HepG2 (cell line): Measurements from ENCODE around the gene HYOU1. TPM values are rescaled to one million over a fixed set of nuclear protein-coding genes. Genes with fewer than 3 reads are reported as not detected.

Experiments used
- ARID2 ChIP-seq: sonication (generic); formaldehyde crosslinking; IDR thresholded peaks from 2 replicates; pipeline ENCODE4 v1.8.1; 2022; ENCODE audit warnings: mild to moderate bottlenecking, missing genetic modification reagents, borderline replicate concordance
- HNF4G ChIP-seq, 2 experiments: sonication (generic) in 1 of 2; formaldehyde crosslinking in 1 of 2; IDR thresholded peaks; 2 replicates each; pipeline versions ENCODE4 v1.4.0 to v1.6.1; 2011 to 2020; ENCODE audit warnings: borderline replicate concordance in 2 of 2, low read depth in 2 of 2, mild to moderate bottlenecking in 2 of 2, low read length in 1 of 2, missing genetic modification reagents in 1 of 2, moderate library complexity in 1 of 2
- KMT2B ChIP-seq: IDR thresholded peaks from 2 replicates; pipeline ENCODE4 v1.6.1; 2016; ENCODE audit warnings: missing genetic modification reagents, missing compliant biosample characterization
- MAFG ChIP-seq: sonication (generic); formaldehyde crosslinking; IDR thresholded peaks from 2 replicates; pipeline ENCODE4 v1.5.1; 2020; ENCODE audit warnings: mild to moderate bottlenecking, missing genetic modification reagents
- NCOA2 ChIP-seq: sonication (generic); formaldehyde crosslinking; IDR thresholded peaks from 2 replicates; pipeline ENCODE4 v1.8.0; 2022; ENCODE audit warnings: inconsistent platforms
- PAF1 ChIP-seq: IDR thresholded peaks from 2 replicates; pipeline ENCODE4 v1.6.1; 2016; ENCODE audit warnings: missing genetic modification reagents, missing compliant biosample characterization
- POLR2AphosphoS5 ChIP-seq: IDR thresholded peaks from 2 replicates; pipeline ENCODE4 v1.6.1; 2012; ENCODE audit warnings: low read depth, low read length
- RFX1 ChIP-seq: fragments of 450-650 bp; IDR thresholded peaks from 2 replicates; pipeline ENCODE4 v1.6.1; 2017
- TCF12 ChIP-seq, 2 experiments: fragments of 450-650 bp in 1 of 2; sonication (generic) in 1 of 2; formaldehyde crosslinking in 1 of 2; IDR thresholded peaks; 2 replicates each; pipeline versions ENCODE4 v1.6.1 to v1.8.0; 2017 to 2022; ENCODE audit warnings: antibody characterized with exemption in 1 of 2, mild to moderate bottlenecking in 1 of 2, missing genetic modification reagents in 1 of 2, moderate library complexity in 1 of 2
- TEAD2 ChIP-seq: sonication (generic); formaldehyde crosslinking; IDR thresholded peaks from 2 replicates; pipeline ENCODE4 v1.9.0; 2021; ENCODE audit warnings: missing genetic modification reagents
- TSC22D2 ChIP-seq: sonication (generic); formaldehyde crosslinking; IDR thresholded peaks from 2 replicates; pipeline ENCODE4 v1.5.1; 2020; ENCODE audit warnings: missing genetic modification reagents, mild to moderate bottlenecking, borderline replicate concordance
- ZFY ChIP-seq: sonication (generic); formaldehyde crosslinking; IDR thresholded peaks from 2 replicates; pipeline ENCODE4 v1.4.0; 2020; ENCODE audit warnings: missing genetic modification reagents
- ZNF20 ChIP-seq: sonication (generic); formaldehyde crosslinking; IDR thresholded peaks from 2 replicates; pipeline ENCODE4 v1.4.0; 2020; ENCODE audit warnings: mild to moderate bottlenecking, moderate library complexity, missing genetic modification reagents
- ZNF264 ChIP-seq: sonication (generic); formaldehyde crosslinking; IDR thresholded peaks from 2 replicates; pipeline ENCODE4 v1.4.0; 2020; ENCODE audit warnings: missing genetic modification reagents
- ZNF354B ChIP-seq: sonication (generic); formaldehyde crosslinking; IDR thresholded peaks from 2 replicates; pipeline ENCODE4 v1.8.0; 2022; ENCODE audit warnings: mild to moderate bottlenecking, missing genetic modification reagents
- ZNF879 ChIP-seq: sonication (generic); formaldehyde crosslinking; IDR thresholded peaks from 2 replicates; pipeline ENCODE4 v1.8.1; 2023; ENCODE audit warnings: missing genetic modification reagents
- polyA plus RNA-seq, 8 experiments: library from polyadenylated mRNA; depleted of rRNA in 3 of 8; stranded (reverse) in 7 of 8; unstranded in 1 of 8; fragments of >200 nt; fragmentation: Illumina TruSeq in 4 of 8; extraction: Trizol in 4 of 8; gene quantifications; 2 replicates each; pipeline versions ENCODE4 v1.2.1 to v1.2.3, GENCODE V29; 2011 to 2016; ENCODE audit warnings: low read depth in 4 of 8, missing spikeins in 1 of 8, mixed read lengths in 1 of 8; ENCODE audit not compliant: insufficient read depth in 1 of 8
- total RNA-seq, 5 experiments: library from RNA; depleted of rRNA; stranded (reverse); fragments of >200 nt; fragmentation: Illumina TruSeq; extraction: Trizol; gene quantifications; 2 replicates each; pipeline ENCODE4 v1.2.3, GENCODE V29; 2016; ENCODE audit warnings: low read depth in 1 of 5
- TF ChIP-seq, protein P1 (sequence below): sonication (generic); formaldehyde crosslinking; IDR thresholded peaks from 2 replicates; pipeline ENCODE4 v1.4.0; 2020; ENCODE audit warnings: low read depth, mild to moderate bottlenecking, missing genetic modification reagents
- TF ChIP-seq, protein P2 (sequence below): sonication (generic); formaldehyde crosslinking; IDR thresholded peaks from 2 replicates; pipeline ENCODE4 v1.4.0; 2020; ENCODE audit warnings: low read depth, mild to moderate bottlenecking, missing genetic modification reagents
- TF ChIP-seq, protein P3 (sequence below): sonication (generic); formaldehyde crosslinking; IDR thresholded peaks from 2 replicates; pipeline ENCODE4 v1.4.0; 2020; ENCODE audit warnings: missing genetic modification reagents
- TF ChIP-seq, protein P4 (sequence below): sonication (generic); formaldehyde crosslinking; IDR thresholded peaks from 2 replicates; pipeline ENCODE4 v1.5.1; 2020; ENCODE audit warnings: mild to moderate bottlenecking, missing genetic modification reagents, borderline replicate concordance

The HYOU1 gene
- total and polyA plus RNA-seq, 2 of the 13 experiments (the other 11 are each of a cell fraction or from before 2014, with no cell fraction given): 127 to 155 TPM

DNA sequence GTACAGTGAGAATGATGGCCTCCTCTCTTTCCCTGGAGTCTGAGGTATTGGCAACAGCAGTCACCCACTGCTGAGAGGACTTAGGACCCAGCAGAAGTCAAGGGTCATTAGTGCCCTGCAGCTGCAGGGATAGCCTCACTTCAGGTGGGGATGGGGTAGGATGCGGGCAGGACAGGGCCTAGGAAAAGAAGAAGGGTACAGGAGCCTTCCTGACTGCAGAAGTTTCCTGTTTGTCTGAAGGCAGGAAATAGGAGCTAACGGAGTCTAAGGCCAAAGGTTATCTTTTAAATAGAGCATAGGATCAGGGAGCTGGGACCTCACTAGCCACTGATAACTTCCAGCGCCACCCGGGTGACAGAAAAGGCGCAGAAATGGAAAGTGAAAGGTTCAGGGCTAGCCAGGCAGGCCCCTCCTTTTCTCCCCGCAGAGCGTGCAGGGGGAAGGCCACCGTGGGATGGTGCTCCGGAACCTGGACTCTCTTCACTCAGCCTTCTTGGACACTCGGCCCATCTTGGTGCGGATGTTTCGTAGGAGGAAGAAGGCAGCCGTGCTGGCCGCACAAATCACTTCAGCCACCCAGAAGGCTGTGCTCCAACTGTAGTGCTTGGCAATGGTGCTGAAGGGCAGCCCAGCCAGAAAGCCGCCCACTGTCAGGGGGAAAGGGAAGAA lies 32.4 kb downstream of the HYOU1 start (continued):
- TF ChIP-seq, protein P1, sequence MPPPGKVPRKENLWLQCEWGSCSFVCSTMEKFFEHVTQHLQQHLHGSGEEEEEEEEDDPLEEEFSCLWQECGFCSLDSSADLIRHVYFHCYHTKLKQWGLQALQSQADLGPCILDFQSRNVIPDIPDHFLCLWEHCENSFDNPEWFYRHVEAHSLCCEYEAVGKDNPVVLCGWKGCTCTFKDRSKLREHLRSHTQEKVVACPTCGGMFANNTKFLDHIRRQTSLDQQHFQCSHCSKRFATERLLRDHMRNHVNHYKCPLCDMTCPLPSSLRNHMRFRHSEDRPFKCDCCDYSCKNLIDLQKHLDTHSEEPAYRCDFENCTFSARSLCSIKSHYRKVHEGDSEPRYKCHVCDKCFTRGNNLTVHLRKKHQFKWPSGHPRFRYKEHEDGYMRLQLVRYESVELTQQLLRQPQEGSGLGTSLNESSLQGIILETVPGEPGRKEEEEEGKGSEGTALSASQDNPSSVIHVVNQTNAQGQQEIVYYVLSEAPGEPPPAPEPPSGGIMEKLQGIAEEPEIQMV (CRISPR knock-in tag): no peak
- TF ChIP-seq RFX1 (no peak), PAF1 (CRISPR knock-in tag) (no peak), TSC22D2 (CRISPR knock-in tag) (no peak), TCF12 (IDR thresholded peaks at IDR 0.05) (no peak), TCF12 (CRISPR knock-in tag; IDR thresholded peaks at IDR 0.05) (no peak), NCOA2 (no peak), ZNF879 (CRISPR knock-in tag) (no peak), POLR2AphosphoS5 (0 out of 2 replicates have a peak, but pooled peaks have one; percentile 23), ZFY (CRISPR knock-in tag) (peak; percentile 35; the same call in 1 of the 2 replicates), ZNF20 (CRISPR knock-in tag) (no peak), KMT2B (CRISPR knock-in tag) (peak; percentile 33; the same call in 1 of the 2 replicates), HNF4G (IDR thresholded peaks at IDR 0.05; ENCODE audit: borderline replicate concordance, low read depth, low read length) (peak; percentile 46), HNF4G (CRISPR knock-in tag; IDR thresholded peaks at IDR 0.05; ENCODE audit: borderline replicate concordance, low read depth) (0 out of 2 replicates have a peak, but pooled peaks have one; percentile 17), TEAD2 (CRISPR knock-in tag) (no peak), MAFG (no peak), ZNF354B (CRISPR knock-in tag) (no peak), ARID2 (CRISPR knock-in tag) (no peak), ZNF264 (CRISPR knock-in tag) (no peak)
- TF ChIP-seq, protein P2, sequence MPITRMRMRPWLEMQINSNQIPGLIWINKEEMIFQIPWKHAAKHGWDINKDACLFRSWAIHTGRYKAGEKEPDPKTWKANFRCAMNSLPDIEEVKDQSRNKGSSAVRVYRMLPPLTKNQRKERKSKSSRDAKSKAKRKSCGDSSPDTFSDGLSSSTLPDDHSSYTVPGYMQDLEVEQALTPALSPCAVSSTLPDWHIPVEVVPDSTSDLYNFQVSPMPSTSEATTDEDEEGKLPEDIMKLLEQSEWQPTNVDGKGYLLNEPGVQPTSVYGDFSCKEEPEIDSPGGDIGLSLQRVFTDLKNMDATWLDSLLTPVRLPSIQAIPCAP (CRISPR knock-in tag): no peak; the same call in 1 of the 2 replicates
- TF ChIP-seq, protein P3, sequence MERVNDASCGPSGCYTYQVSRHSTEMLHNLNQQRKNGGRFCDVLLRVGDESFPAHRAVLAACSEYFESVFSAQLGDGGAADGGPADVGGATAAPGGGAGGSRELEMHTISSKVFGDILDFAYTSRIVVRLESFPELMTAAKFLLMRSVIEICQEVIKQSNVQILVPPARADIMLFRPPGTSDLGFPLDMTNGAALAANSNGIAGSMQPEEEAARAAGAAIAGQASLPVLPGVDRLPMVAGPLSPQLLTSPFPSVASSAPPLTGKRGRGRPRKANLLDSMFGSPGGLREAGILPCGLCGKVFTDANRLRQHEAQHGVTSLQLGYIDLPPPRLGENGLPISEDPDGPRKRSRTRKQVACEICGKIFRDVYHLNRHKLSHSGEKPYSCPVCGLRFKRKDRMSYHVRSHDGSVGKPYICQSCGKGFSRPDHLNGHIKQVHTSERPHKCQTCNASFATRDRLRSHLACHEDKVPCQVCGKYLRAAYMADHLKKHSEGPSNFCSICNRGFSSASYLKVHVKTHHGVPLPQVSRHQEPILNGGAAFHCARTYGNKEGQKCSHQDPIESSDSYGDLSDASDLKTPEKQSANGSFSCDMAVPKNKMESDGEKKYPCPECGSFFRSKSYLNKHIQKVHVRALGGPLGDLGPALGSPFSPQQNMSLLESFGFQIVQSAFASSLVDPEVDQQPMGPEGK (CRISPR knock-in tag): no peak
- TF ChIP-seq, protein P4, sequence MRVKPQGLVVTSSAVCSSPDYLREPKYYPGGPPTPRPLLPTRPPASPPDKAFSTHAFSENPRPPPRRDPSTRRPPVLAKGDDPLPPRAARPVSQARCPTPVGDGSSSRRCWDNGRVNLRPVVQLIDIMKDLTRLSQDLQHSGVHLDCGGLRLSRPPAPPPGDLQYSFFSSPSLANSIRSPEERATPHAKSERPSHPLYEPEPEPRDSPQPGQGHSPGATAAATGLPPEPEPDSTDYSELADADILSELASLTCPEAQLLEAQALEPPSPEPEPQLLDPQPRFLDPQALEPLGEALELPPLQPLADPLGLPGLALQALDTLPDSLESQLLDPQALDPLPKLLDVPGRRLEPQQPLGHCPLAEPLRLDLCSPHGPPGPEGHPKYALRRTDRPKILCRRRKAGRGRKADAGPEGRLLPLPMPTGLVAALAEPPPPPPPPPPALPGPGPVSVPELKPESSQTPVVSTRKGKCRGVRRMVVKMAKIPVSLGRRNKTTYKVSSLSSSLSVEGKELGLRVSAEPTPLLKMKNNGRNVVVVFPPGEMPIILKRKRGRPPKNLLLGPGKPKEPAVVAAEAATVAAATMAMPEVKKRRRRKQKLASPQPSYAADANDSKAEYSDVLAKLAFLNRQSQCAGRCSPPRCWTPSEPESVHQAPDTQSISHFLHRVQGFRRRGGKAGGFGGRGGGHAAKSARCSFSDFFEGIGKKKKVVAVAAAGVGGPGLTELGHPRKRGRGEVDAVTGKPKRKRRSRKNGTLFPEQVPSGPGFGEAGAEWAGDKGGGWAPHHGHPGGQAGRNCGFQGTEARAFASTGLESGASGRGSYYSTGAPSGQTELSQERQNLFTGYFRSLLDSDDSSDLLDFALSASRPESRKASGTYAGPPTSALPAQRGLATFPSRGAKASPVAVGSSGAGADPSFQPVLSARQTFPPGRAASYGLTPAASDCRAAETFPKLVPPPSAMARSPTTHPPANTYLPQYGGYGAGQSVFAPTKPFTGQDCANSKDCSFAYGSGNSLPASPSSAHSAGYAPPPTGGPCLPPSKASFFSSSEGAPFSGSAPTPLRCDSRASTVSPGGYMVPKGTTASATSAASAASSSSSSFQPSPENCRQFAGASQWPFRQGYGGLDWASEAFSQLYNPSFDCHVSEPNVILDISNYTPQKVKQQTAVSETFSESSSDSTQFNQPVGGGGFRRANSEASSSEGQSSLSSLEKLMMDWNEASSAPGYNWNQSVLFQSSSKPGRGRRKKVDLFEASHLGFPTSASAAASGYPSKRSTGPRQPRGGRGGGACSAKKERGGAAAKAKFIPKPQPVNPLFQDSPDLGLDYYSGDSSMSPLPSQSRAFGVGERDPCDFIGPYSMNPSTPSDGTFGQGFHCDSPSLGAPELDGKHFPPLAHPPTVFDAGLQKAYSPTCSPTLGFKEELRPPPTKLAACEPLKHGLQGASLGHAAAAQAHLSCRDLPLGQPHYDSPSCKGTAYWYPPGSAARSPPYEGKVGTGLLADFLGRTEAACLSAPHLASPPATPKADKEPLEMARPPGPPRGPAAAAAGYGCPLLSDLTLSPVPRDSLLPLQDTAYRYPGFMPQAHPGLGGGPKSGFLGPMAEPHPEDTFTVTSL (CRISPR knock-in tag): peak; percentile 27; the same call in 1 of the 2 replicates
